Measurements from ENCODE around the gene IQSEC2. TPM values are rescaled to one million over a fixed set of nuclear protein-coding genes. Genes with fewer than 3 reads are reported as not detected.

IQSEC2 gene
- polyA plus RNA-seq, 1 donor from 2014 or later: not detected

GRCh38 chrX:53265771-53266574 lies 15.4 kb downstream of the IQSEC2 start:
- H3K4me1 Mint-ChIP-seq: peaks cover 0 to 4% (median 2%) of the 10 kb centered on the region in 3 donors

GRCh38 chrX:53263597-53264094 lies 17.7 kb downstream of the IQSEC2 start:
- Mint-ChIP-seq H3K27ac (no peak overlapping the region), H3K4me3 (no peak overlapping the region), H3K36me3 (no peaks in the 10 kb centered on the region)

More at GRCh38 chrX:53265771-53266574, 15.4 kb downstream of the IQSEC2 start:
- Mint-ChIP-seq H3K9me3 (peaks cover 0 to 2% (median 0%) of the 10 kb centered on the region in 3 donors), H3K27me3 (peaks cover 15% of the 10 kb centered on the region), H3K4me3 (no peak overlapping the region), H3K27ac (no peak overlapping the region), H3K36me3 (no peaks in the 10 kb centered on the region)

GRCh38 chrX:53262918-53263394 lies 18.4 kb downstream of the IQSEC2 start:
- Mint-ChIP-seq H3K27ac (peak overlapping the region in 1 of 3 donors; percentile 37), H3K27me3 (peaks cover 21% of the 10 kb centered on the region), H3K4me3 (no peak overlapping the region), H3K4me1 (peaks cover 0 to 4% (median 2%) of the 10 kb centered on the region in 3 donors), H3K36me3 (no peaks in the 10 kb centered on the region), H3K9me3 (peaks cover 0 to 3% (median 0%) of the 10 kb centered on the region in 3 donors)

More at GRCh38 chrX:53263597-53264094, 17.7 kb downstream of the IQSEC2 start:
- Mint-ChIP-seq H3K4me1 (peaks cover 0 to 4% (median 2%) of the 10 kb centered on the region in 3 donors), H3K27me3 (peaks cover 21% of the 10 kb centered on the region), H3K9me3 (peaks cover 0 to 2% (median 0%) of the 10 kb centered on the region in 3 donors)

GRCh38 chrX:53262189-53262917 lies 19.0 kb downstream of the IQSEC2 start:
- Mint-ChIP-seq H3K9me3 (peaks cover 0 to 5% (median 0%) of the 10 kb centered on the region in 3 donors), H3K27ac (peak overlapping the region in 1 of 3 donors; percentile 73), H3K36me3 (no peaks in the 10 kb centered on the region), H3K27me3 (peaks cover 23% of the 10 kb centered on the region), H3K4me1 (peaks cover 0 to 4% (median 2%) of the 10 kb centered on the region in 3 donors), H3K4me3 (no peak overlapping the region)

GRCh38 chrX:53261355-53261972 lies 19.9 kb downstream of the IQSEC2 start:
- Mint-ChIP-seq H3K9me3 (peaks cover 0 to 5% (median 0%) of the 10 kb centered on the region in 3 donors), H3K4me3 (no peak overlapping the region), H3K27ac (peak overlapping the region in 1 of 3 donors; percentile 73), H3K36me3 (no peaks in the 10 kb centered on the region), H3K27me3 (peaks cover 24% of the 10 kb centered on the region), H3K4me1 (peaks cover 0 to 4% (median 2%) of the 10 kb centered on the region in 3 donors)

GRCh38 chrX:53260836-53261235 lies 20.5 kb downstream of the IQSEC2 start:
- peaks cover 0 to 4% (median 2%) of the 10 kb centered on the region in 3 donors for H3K4me1 Mint-ChIP-seq
- no peak overlapping the region for H3K4me3 Mint-ChIP-seq
- peaks cover 0 to 2% (median 0%) of the 10 kb centered on the region in 3 donors for H3K9me3 Mint-ChIP-seq
- H3K36me3 Mint-ChIP-seq: no peaks in the 10 kb centered on the region
- H3K27ac Mint-ChIP-seq: no peak overlapping the region
- H3K27me3 Mint-ChIP-seq: peaks cover 25% of the 10 kb centered on the region

- peaks cover 0 to 4% (median 0%) of the 10 kb centered on the region in 3 donors for H3K4me1 Mint-ChIP-seq
- peaks cover 19% of the 10 kb centered on the region for H3K27me3 Mint-ChIP-seq
- H3K9me3 Mint-ChIP-seq: peaks cover 0 to 2% (median 0%) of the 10 kb centered on the region in 3 donors
- no peak overlapping the region for H3K4me3 Mint-ChIP-seq
- no peaks in the 10 kb centered on the region for H3K36me3 Mint-ChIP-seq
- no peak overlapping the region for H3K27ac Mint-ChIP-seq
Measured at GRCh38 chrX:53257670-53258423, 23.5 kb downstream of the IQSEC2 start.

GRCh38 chrX:53257166-53257565 lies 24.2 kb downstream of the IQSEC2 start:
- H3K36me3 Mint-ChIP-seq: no peaks in the 10 kb centered on the region
- peaks cover 17% of the 10 kb centered on the region for H3K27me3 Mint-ChIP-seq
- H3K9me3 Mint-ChIP-seq: peaks cover 0 to 2% (median 0%) of the 10 kb centered on the region in 3 donors
- no peak overlapping the region for H3K4me3 Mint-ChIP-seq
- H3K27ac Mint-ChIP-seq: no peak overlapping the region
- H3K4me1 Mint-ChIP-seq: peaks cover 0 to 4% (median 0%) of the 10 kb centered on the region in 3 donors

- peaks cover 0 to 2% (median 0%) of the 10 kb centered on the region in 3 donors for H3K9me3 Mint-ChIP-seq
- peaks cover 14% of the 10 kb centered on the region for H3K27me3 Mint-ChIP-seq
- H3K4me1 Mint-ChIP-seq: peaks cover 0 to 4% (median 0%) of the 10 kb centered on the region in 3 donors
- H3K27ac Mint-ChIP-seq: no peak overlapping the region
- H3K36me3 Mint-ChIP-seq: no peaks in the 10 kb centered on the region
- H3K4me3 Mint-ChIP-seq: no peak overlapping the region
Measured at GRCh38 chrX:53256446-53257041, 24.8 kb downstream of the IQSEC2 start.

GRCh38 chrX:53255738-53256191 lies 25.6 kb downstream of the IQSEC2 start:
- H3K36me3 Mint-ChIP-seq: no peaks in the 10 kb centered on the region
- H3K9me3 Mint-ChIP-seq: peaks cover 0 to 2% (median 0%) of the 10 kb centered on the region in 3 donors
- H3K4me1 Mint-ChIP-seq: no peaks in the 10 kb centered on the region
- no peak overlapping the region for H3K4me3 Mint-ChIP-seq
- H3K27ac Mint-ChIP-seq: no peak overlapping the region
- peaks cover 12% of the 10 kb centered on the region for H3K27me3 Mint-ChIP-seq

GRCh38 chrX:53254570-53255461 lies 26.6 kb downstream of the IQSEC2 start:
- no peak overlapping the region for H3K4me3 Mint-ChIP-seq
- peaks cover 0 to 2% (median 0%) of the 10 kb centered on the region in 3 donors for H3K9me3 Mint-ChIP-seq
- peaks cover 7% of the 10 kb centered on the region for H3K27me3 Mint-ChIP-seq
- H3K36me3 Mint-ChIP-seq: no peaks in the 10 kb centered on the region
- no peak overlapping the region for H3K27ac Mint-ChIP-seq
- no peaks in the 10 kb centered on the region for H3K4me1 Mint-ChIP-seq

- H3K36me3 Mint-ChIP-seq: no peaks in the 10 kb centered on the region
- peaks cover 7% of the 10 kb centered on the region for H3K27me3 Mint-ChIP-seq
- H3K27ac Mint-ChIP-seq: no peak overlapping the region
- no peak overlapping the region for H3K4me3 Mint-ChIP-seq
- peaks cover 0 to 2% (median 0%) of the 10 kb centered on the region in 3 donors for H3K9me3 Mint-ChIP-seq
- H3K4me1 Mint-ChIP-seq: no peaks in the 10 kb centered on the region
Measured at GRCh38 chrX:53253293-53254020, 27.9 kb downstream of the IQSEC2 start.
